Peyer's patch (tissue), 4 donors: Measurements from ENCODE around the gene ATG4B.

ENCODE experiments used
- POLR2A ChIP-seq, 2 donors: fragments of 450-650 bp; IDR thresholded peaks; one replicate each; pipeline ENCODE4 v1.5.1; 2017; ENCODE audit warnings: antibody characterized with exemption in 2 of 2, mild to moderate bottlenecking in 2 of 2, moderate library complexity in 2 of 2
- TF ChIP-seq, protein P1 (sequence below), 6 experiments: fragments of 450-650 bp in 4 of 6; fragments of 200-600 bp in 2 of 6; sonication (generic) in 1 of 6; IDR thresholded peaks; one replicate each; pipeline ENCODE4 v1.5.1; 2017 to 2019; ENCODE audit warnings: antibody characterized with exemption in 6 of 6, mild to moderate bottlenecking in 3 of 6, moderate library complexity in 1 of 6

DNA sequence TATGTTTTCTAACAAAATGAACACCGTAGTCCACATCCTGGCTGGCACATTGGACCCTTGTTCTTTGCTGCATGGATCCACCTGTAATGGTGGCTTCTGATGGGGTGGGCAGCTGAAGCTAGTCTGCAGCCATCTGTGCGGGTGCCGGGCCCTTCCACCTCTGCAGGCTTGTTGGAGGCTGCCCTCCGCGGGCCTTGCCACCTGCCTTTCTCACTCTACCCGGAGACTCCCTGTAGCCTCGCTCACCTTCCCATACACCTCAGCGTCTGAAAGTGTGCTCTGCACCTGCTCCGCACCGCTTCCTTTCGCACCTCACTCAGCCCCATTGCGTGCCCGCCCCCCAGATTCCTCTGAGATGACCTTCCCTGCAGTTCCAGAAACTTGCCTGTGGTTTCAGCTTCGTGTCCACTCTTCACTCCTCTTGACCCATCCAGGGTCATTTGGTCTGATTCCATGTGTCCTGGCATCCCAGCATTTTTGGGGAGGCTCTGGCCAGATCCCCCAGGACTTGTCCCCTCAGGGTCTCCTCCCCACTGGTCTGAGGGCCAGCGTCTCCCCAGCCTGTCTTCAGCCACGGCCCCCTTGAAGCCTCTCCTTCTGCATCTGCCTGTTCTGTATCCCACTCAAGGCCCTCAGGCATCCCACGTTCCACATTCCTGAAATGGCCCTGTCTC is 18.2 kb downstream of the ATG4B start:
- TF ChIP-seq, protein P1, sequence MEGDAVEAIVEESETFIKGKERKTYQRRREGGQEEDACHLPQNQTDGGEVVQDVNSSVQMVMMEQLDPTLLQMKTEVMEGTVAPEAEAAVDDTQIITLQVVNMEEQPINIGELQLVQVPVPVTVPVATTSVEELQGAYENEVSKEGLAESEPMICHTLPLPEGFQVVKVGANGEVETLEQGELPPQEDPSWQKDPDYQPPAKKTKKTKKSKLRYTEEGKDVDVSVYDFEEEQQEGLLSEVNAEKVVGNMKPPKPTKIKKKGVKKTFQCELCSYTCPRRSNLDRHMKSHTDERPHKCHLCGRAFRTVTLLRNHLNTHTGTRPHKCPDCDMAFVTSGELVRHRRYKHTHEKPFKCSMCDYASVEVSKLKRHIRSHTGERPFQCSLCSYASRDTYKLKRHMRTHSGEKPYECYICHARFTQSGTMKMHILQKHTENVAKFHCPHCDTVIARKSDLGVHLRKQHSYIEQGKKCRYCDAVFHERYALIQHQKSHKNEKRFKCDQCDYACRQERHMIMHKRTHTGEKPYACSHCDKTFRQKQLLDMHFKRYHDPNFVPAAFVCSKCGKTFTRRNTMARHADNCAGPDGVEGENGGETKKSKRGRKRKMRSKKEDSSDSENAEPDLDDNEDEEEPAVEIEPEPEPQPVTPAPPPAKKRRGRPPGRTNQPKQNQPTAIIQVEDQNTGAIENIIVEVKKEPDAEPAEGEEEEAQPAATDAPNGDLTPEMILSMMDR (IDR thresholded peaks at IDR 0.05): no peak
- TF ChIP-seq POLR2A (IDR thresholded peaks at IDR 0.05): no peak
